ENCODE results near the gene GPRC5A. TPM values are rescaled to one million over a fixed set of nuclear protein-coding genes. Genes with fewer than 3 reads are reported as not detected.

Gene GPRC5A
- total RNA-seq, 3 donors from 2014 or later (not counting 1 experiment from before 2014, with no cell fraction given), result 0.09 to 0.28 TPM; not detected in 1

GRCh38 chr12:12892681-12893141, 1.3 kb downstream of the GPRC5A start:
- no peak overlapping the region for H3K4me3 Mint-ChIP-seq
- H3K9me3 Mint-ChIP-seq, result no peaks in the 10 kb centered on the region
- 74% methylated on average over 10 of the region's 10 CpGs for WGBS (ENCODE audit: insufficient coverage)
- H3K9me3 ChIP-seq (ENCODE audit: control insufficient read depth, insufficient read depth, low read length), result no peaks in the 10 kb centered on the region
- peaks cover 51 to 53% of the 10 kb centered on the region in 2 donors for H3K27me3 Mint-ChIP-seq (ENCODE audit: low read depth in 2 of 2)
- H3K4me3 ChIP-seq (ENCODE audit: low read length), result no peak overlapping the region
- H3K36me3 Mint-ChIP-seq, result no peaks in the 10 kb centered on the region
- ATAC-seq (no peak), DNase-seq (no peak)
- peaks cover 13% of the 10 kb centered on the region for H3K4me1 ChIP-seq (ENCODE audit: control insufficient read depth, insufficient read depth, low read length)
- H3K27ac ChIP-seq (ENCODE audit: low read length), result no peak overlapping the region
- H3K36me3 ChIP-seq (ENCODE audit: control insufficient read depth, insufficient read depth, low read length), result no peaks in the 10 kb centered on the region
- no peak overlapping the region for H3K27ac Mint-ChIP-seq
- TF ChIP-seq, protein P1, sequence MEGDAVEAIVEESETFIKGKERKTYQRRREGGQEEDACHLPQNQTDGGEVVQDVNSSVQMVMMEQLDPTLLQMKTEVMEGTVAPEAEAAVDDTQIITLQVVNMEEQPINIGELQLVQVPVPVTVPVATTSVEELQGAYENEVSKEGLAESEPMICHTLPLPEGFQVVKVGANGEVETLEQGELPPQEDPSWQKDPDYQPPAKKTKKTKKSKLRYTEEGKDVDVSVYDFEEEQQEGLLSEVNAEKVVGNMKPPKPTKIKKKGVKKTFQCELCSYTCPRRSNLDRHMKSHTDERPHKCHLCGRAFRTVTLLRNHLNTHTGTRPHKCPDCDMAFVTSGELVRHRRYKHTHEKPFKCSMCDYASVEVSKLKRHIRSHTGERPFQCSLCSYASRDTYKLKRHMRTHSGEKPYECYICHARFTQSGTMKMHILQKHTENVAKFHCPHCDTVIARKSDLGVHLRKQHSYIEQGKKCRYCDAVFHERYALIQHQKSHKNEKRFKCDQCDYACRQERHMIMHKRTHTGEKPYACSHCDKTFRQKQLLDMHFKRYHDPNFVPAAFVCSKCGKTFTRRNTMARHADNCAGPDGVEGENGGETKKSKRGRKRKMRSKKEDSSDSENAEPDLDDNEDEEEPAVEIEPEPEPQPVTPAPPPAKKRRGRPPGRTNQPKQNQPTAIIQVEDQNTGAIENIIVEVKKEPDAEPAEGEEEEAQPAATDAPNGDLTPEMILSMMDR (IDR thresholded peaks at IDR 0.05), result no peak
- intact Hi-C loops (cut with micrococcal nuclease), result loop anchor here (10.0 kb wide), 1 partner anchor 108 kb away; the partner anchor contains the start of gene APOLD1
- H3K4me1 Mint-ChIP-seq, result no peaks in the 10 kb centered on the region
- H3K27me3 ChIP-seq (ENCODE audit: control insufficient read depth, insufficient read depth, low read length), result peaks cover 24% of the 10 kb centered on the region

GRCh38 chr12:12893438-12893837, 2.1 kb downstream of the GPRC5A start:
- Histone ChIP-seq H3K4me1 (ENCODE audit: control insufficient read depth, insufficient read depth, low read length) (peaks cover 13% of the 10 kb centered on the region), H3K4me3 (ENCODE audit: low read length) (no peak overlapping the region), H3K36me3 (ENCODE audit: control insufficient read depth, insufficient read depth, low read length) (no peaks in the 10 kb centered on the region), H3K27me3 (ENCODE audit: control insufficient read depth, insufficient read depth, low read length) (peaks cover 24% of the 10 kb centered on the region), H3K27ac (ENCODE audit: low read length) (no peak overlapping the region), H3K9me3 (ENCODE audit: control insufficient read depth, insufficient read depth, low read length) (no peaks in the 10 kb centered on the region)
- intact Hi-C loops (cut with micrococcal nuclease), result loop anchor here (10.0 kb wide), 1 partner anchor 109 kb away; the partner anchor contains the start of gene APOLD1
- no peaks in the 10 kb centered on the region for H3K4me1 Mint-ChIP-seq
- DNase-seq (no peak), ATAC-seq (no peak)
- H3K4me3 Mint-ChIP-seq, result no peak overlapping the region
- H3K36me3 Mint-ChIP-seq, result no peaks in the 10 kb centered on the region
- peaks cover 50% of the 10 kb centered on the region in 2 donors for H3K27me3 Mint-ChIP-seq (ENCODE audit: low read depth in 2 of 2)
- no peaks in the 10 kb centered on the region for H3K9me3 Mint-ChIP-seq
- no peak overlapping the region for H3K27ac Mint-ChIP-seq
- WGBS (ENCODE audit: insufficient coverage), result 92% methylated on average over 5 of the region's 5 CpGs
- TF ChIP-seq, protein P1 (IDR thresholded peaks at IDR 0.05), result no peak

- no peak overlapping the region for H3K4me3 ChIP-seq (ENCODE audit: low read length)
- TF ChIP-seq, protein P1 (IDR thresholded peaks at IDR 0.05), result no peak
- H3K4me3 Mint-ChIP-seq, result no peak overlapping the region
- no peaks in the 10 kb centered on the region for H3K4me1 Mint-ChIP-seq
- 90% methylated on average over 2 of the region's 2 CpGs for WGBS (ENCODE audit: insufficient coverage)
- no peak for DNase-seq
- no peak overlapping the region for H3K27ac Mint-ChIP-seq
- H3K27ac ChIP-seq (ENCODE audit: low read length), result no peak overlapping the region
- peaks cover 4% of the 10 kb centered on the region for H3K4me1 ChIP-seq (ENCODE audit: control insufficient read depth, insufficient read depth, low read length)
- no peaks in the 10 kb centered on the region for H3K36me3 ChIP-seq (ENCODE audit: control insufficient read depth, insufficient read depth, low read length)
- no peak for ATAC-seq
- peaks cover 7% of the 10 kb centered on the region for H3K27me3 ChIP-seq (ENCODE audit: control insufficient read depth, insufficient read depth, low read length)
- no peaks in the 10 kb centered on the region for H3K36me3 Mint-ChIP-seq
- intact Hi-C loops (cut with micrococcal nuclease), result loop anchor here (10.0 kb wide), 1 partner anchor 111 kb away; the partner anchor contains the start of gene APOLD1
- no peaks in the 10 kb centered on the region for H3K9me3 Mint-ChIP-seq
- peaks cover 28 to 42% of the 10 kb centered on the region in 2 donors for H3K27me3 Mint-ChIP-seq (ENCODE audit: low read depth in 2 of 2)
- H3K9me3 ChIP-seq (ENCODE audit: control insufficient read depth, insufficient read depth, low read length), result no peaks in the 10 kb centered on the region
Measured at GRCh38 chr12:12896260-12896659, 4.9 kb downstream of the GPRC5A start.

DNA sequence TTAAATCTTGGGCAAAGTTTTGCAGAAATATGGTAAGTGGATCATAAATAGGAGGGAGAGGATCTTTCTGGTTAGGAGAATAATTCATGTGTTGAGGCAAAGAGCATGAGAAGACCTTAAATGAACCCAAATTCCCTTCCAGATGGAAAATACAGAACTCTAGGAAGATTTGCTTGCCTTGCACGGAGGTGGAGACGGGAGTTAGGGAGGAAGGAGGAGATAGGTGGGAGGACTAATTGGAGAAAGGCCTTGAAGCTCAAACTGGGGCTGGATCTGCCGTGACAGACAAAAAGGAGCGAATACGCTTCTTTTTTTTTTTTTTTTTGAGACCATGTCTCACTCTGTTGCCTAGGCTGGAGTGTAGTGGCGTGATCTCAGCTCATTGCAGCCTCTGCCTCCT, 5.9 kb downstream of the GPRC5A start:
- TF ChIP-seq, protein P1 (IDR thresholded peaks at IDR 0.05), result no peak
- Mint-ChIP-seq H3K4me3 (no peak overlapping the region), H3K36me3 (no peaks in the 10 kb centered on the region), H3K9me3 (no peaks in the 10 kb centered on the region), H3K27ac (no peak overlapping the region), H3K27me3 (ENCODE audit: low read depth in 2 of 2) (peaks cover 26 to 35% of the 10 kb centered on the region in 2 donors), H3K4me1 (no peaks in the 10 kb centered on the region)
- ATAC-seq (no peak), DNase-seq (no peak)
- Histone ChIP-seq H3K27ac (ENCODE audit: low read length) (no peak overlapping the region), H3K27me3 (ENCODE audit: control insufficient read depth, insufficient read depth, low read length) (peaks cover 2% of the 10 kb centered on the region), H3K4me3 (ENCODE audit: low read length) (no peak overlapping the region), H3K36me3 (ENCODE audit: control insufficient read depth, insufficient read depth, low read length) (no peaks in the 10 kb centered on the region), H3K9me3 (ENCODE audit: control insufficient read depth, insufficient read depth, low read length) (no peaks in the 10 kb centered on the region), H3K4me1 (ENCODE audit: control insufficient read depth, insufficient read depth, low read length) (no peaks in the 10 kb centered on the region)
- intact Hi-C loops (cut with micrococcal nuclease), result loop anchor here (10.0 kb wide), 1 partner anchor 113 kb away; the partner anchor contains the start of gene APOLD1
- 94% methylated on average over 6 of the region's 6 CpGs for WGBS (ENCODE audit: insufficient coverage)
